IMR-90 (cell line): ENCODE data around the gene RNF166. TPM values are rescaled to one million over a fixed set of nuclear protein-coding genes. Genes with fewer than 3 reads are reported as not detected.
A peak's percentile ranks its signal among the peaks of the same experiment; 100 is the strongest.

ENCODE experiments used
- ATAC-seq: fragments of 200-7000 bp; cut with Tn5 transposase; 2 replicates; pipeline ENCODE4 v1.9.1; 2020; ENCODE audit warnings: low read depth, mild to moderate bottlenecking, moderate library complexity
- BruUV-seq: library from RNA; stranded (reverse); fragments of 400-500 nt; replicated peaks from 2 replicates; lab custom pipeline; 2021; lab: Mats Ljungman, UMichigan
- CTCF ChIA-PET: fragments of 300-600 bp; formaldehyde crosslinking; extraction: SDS; loops from one replicate; lab custom pipeline; 2021; ENCODE audit warnings: antibody characterized with exemption; lab: Yijun Ruan, JAX
- POLR2A ChIA-PET: fragments of 300-600 bp; sonication (Branson Sonifier 250); formaldehyde crosslinking; loops from one replicate; lab custom pipeline; 2022; ENCODE audit warnings: antibody characterized with exemption; ENCODE audit not compliant: unreplicated experiment; lab: Charles Lee
- DNase-seq: peaks from one replicate; pipeline ENCODE4 v3.0.0; 2013
- H2AFZ ChIP-seq: replicated peaks from 2 replicates; pipeline ENCODE3; 2013; ENCODE audit warnings: low read length, mild to moderate bottlenecking; ENCODE audit not compliant: poor library complexity
- H2AK5ac ChIP-seq: 2 replicates; pipeline ENCODE4 v1.6.1; 2013; ENCODE audit warnings: low read depth, low read length, inconsistent platforms
- H2AK9ac ChIP-seq: replicated peaks from 2 replicates; pipeline ENCODE3; 2013; ENCODE audit warnings: mild to moderate bottlenecking, low read depth, low read length, moderate library complexity; ENCODE audit not compliant: poor library complexity
- H2BK120ac ChIP-seq: 2 replicates; pipeline ENCODE4 v1.6.1; 2013; ENCODE audit warnings: low read depth, low read length, inconsistent platforms
- H2BK15ac ChIP-seq: 3 replicates; pipeline ENCODE4 v1.6.1; 2013; ENCODE audit warnings: low read depth, low read length, inconsistent platforms
- H2BK20ac ChIP-seq: 2 replicates; pipeline ENCODE4 v1.6.1; 2013; ENCODE audit warnings: low read depth, mild to moderate bottlenecking, inconsistent platforms, low read length, moderate library complexity
- H2BK5ac ChIP-seq: 2 replicates; pipeline ENCODE4 v1.6.1; 2013; ENCODE audit warnings: mild to moderate bottlenecking, low read depth, low read length, inconsistent platforms; ENCODE audit not compliant: poor library complexity, severe bottlenecking
- H3K14ac ChIP-seq: replicated peaks from 2 replicates; pipeline ENCODE4 v1.6.1; 2013; ENCODE audit warnings: low read depth, low read length, inconsistent platforms
- H3K18ac ChIP-seq: 2 replicates; pipeline ENCODE4 v1.6.1; 2013; ENCODE audit warnings: low read depth, low read length, control low read depth
- H3K23ac ChIP-seq: 2 replicates; pipeline ENCODE4 v1.6.1; 2013; ENCODE audit warnings: low read depth, low read length, inconsistent platforms
- H3K27ac ChIP-seq: 2 replicates; pipeline ENCODE4 v1.5.1; 2013; ENCODE audit warnings: mild to moderate bottlenecking, control low read depth, low read length; ENCODE audit not compliant: insufficient read depth
- H3K27me3 ChIP-seq: 2 replicates; pipeline ENCODE4 v1.6.1; 2013; ENCODE audit warnings: low read length; ENCODE audit not compliant: control insufficient read depth, insufficient read depth
- H3K36me3 ChIP-seq: 2 replicates; pipeline ENCODE4 v1.6.1; 2013; ENCODE audit warnings: low read length, mixed read lengths; ENCODE audit not compliant: control insufficient read depth, insufficient read depth
- H3K4ac ChIP-seq: 2 replicates; pipeline ENCODE4 v1.6.1; 2013; ENCODE audit warnings: low read depth, low read length, inconsistent platforms
- H3K4me1 ChIP-seq: 2 replicates; pipeline ENCODE4 v1.6.1; 2013; ENCODE audit warnings: low read length, mixed read lengths; ENCODE audit not compliant: control insufficient read depth, insufficient read depth
- H3K4me2 ChIP-seq: 2 replicates; pipeline ENCODE4 v1.6.1; 2013; ENCODE audit warnings: low read depth, mild to moderate bottlenecking, control low read depth, low read length, moderate library complexity
- H3K4me3 ChIP-seq: 2 replicates; pipeline ENCODE4 v1.5.1; 2013; ENCODE audit warnings: low read depth, mild to moderate bottlenecking, control low read depth, low read length, moderate library complexity; ENCODE audit not compliant: insufficient read depth
- H3K56ac ChIP-seq: 2 replicates; pipeline ENCODE4 v1.6.1; 2013; ENCODE audit warnings: low read length, inconsistent platforms; ENCODE audit not compliant: insufficient read depth; ENCODE audit errors: extremely low read depth
- H3K79me1 ChIP-seq, 2 experiments: 2 replicates each; pipeline ENCODE4 v1.6.1; 2013; ENCODE audit warnings: low read length in 2 of 2, inconsistent platforms in 1 of 2, low read depth in 1 of 2
- H3K9ac ChIP-seq: 2 replicates; pipeline ENCODE4 v1.6.1; 2013; ENCODE audit warnings: low read depth, low read length, control low read depth
- H3K9me1 ChIP-seq: 2 replicates; pipeline ENCODE4 v1.6.1; 2013; ENCODE audit warnings: low read length, inconsistent platforms; ENCODE audit not compliant: insufficient read depth
- H3K9me3 ChIP-seq: 2 replicates; pipeline ENCODE4 v1.6.1; 2013; ENCODE audit warnings: low read length; ENCODE audit not compliant: control insufficient read depth, insufficient read depth
- H4K20me1 ChIP-seq: 2 replicates; pipeline ENCODE4 v1.6.1; 2013; ENCODE audit warnings: low read length, inconsistent platforms; ENCODE audit not compliant: insufficient read depth
- H4K5ac ChIP-seq: 2 replicates; pipeline ENCODE4 v1.6.1; 2013; ENCODE audit warnings: mild to moderate bottlenecking, low read depth, low read length, control low read depth
- H4K8ac ChIP-seq, 2 experiments: 2 replicates each; pipeline ENCODE4 v1.6.1; 2013; ENCODE audit warnings: low read depth in 2 of 2, low read length in 2 of 2, control low read depth in 1 of 2, inconsistent platforms in 1 of 2
- H4K91ac ChIP-seq: 2 replicates; pipeline ENCODE4 v1.6.1; 2013; ENCODE audit warnings: low read depth, low read length, inconsistent platforms; ENCODE audit not compliant: insufficient read depth
- BHLHE40 ChIP-seq: fragments of 150-350 bp; IDR thresholded peaks from 2 replicates; pipeline ENCODE4 v1.6.1; 2016; ENCODE audit warnings: mild to moderate bottlenecking, low read depth, low read length
- CEBPB ChIP-seq: IDR thresholded peaks from 2 replicates; pipeline ENCODE4 v1.6.1; 2012; ENCODE audit warnings: low read depth, low read length, improper control_type of control experiment
- CHD1 ChIP-seq: IDR thresholded peaks from 2 replicates; pipeline ENCODE4 v1.6.1; 2012; ENCODE audit warnings: low read depth, low read length, improper control_type of control experiment
- ELK1 ChIP-seq: fragments of 150-350 bp; IDR thresholded peaks from 2 replicates; pipeline ENCODE4 v1.6.1; 2016; ENCODE audit warnings: low read depth, mild to moderate bottlenecking, low read length, moderate library complexity, borderline replicate concordance
- FOS ChIP-seq: fragments of 150-350 bp; IDR thresholded peaks from 2 replicates; pipeline ENCODE4 v1.6.1; 2016; ENCODE audit warnings: low read depth, low read length
- MAFK ChIP-seq: IDR thresholded peaks from 2 replicates; pipeline ENCODE4 v1.6.1; 2012; ENCODE audit warnings: low read depth, low read length, improper control_type of control experiment
- MAZ ChIP-seq: IDR thresholded peaks from 2 replicates; pipeline ENCODE4 v1.6.1; 2012; ENCODE audit warnings: low read depth, mild to moderate bottlenecking, low read length, improper control_type of control experiment, moderate library complexity, borderline replicate concordance
- NFE2L2 ChIP-seq: fragments of 150-350 bp; IDR thresholded peaks from 2 replicates; pipeline ENCODE4 v1.6.1; 2016; ENCODE audit warnings: low read depth, mild to moderate bottlenecking, low read length
- POLR2A ChIP-seq: IDR thresholded peaks from 2 replicates; pipeline ENCODE4 v1.6.1; 2012; ENCODE audit warnings: mild to moderate bottlenecking, low read depth, low read length
- RAD21 ChIP-seq: IDR thresholded peaks from 2 replicates; pipeline ENCODE4 v1.6.1; 2012; ENCODE audit warnings: low read length, improper control_type of control experiment
- RCOR1 ChIP-seq: IDR thresholded peaks from 2 replicates; pipeline ENCODE4 v1.6.1; 2012; ENCODE audit warnings: mild to moderate bottlenecking, low read length, improper control_type of control experiment; ENCODE audit not compliant: insufficient replicate concordance
- RFX5 ChIP-seq: IDR thresholded peaks from 2 replicates; pipeline ENCODE4 v1.8.0; 2012; ENCODE audit warnings: low read depth, mild to moderate bottlenecking, low read length, moderate library complexity
- SMC3 ChIP-seq: fragments of 150-350 bp; IDR thresholded peaks from 2 replicates; pipeline ENCODE4 v1.6.1; 2016; ENCODE audit warnings: low read depth, mild to moderate bottlenecking, antibody characterized with exemption, low read length, moderate library complexity
- WGBS, 2 experiments: methylation state at CpG; one replicate each; pipeline versions ENCODE4 v1.1.5 to v1.1.7; 2013; ENCODE audit warnings: missing lambda C conversion rate in 2 of 2; ENCODE audit not compliant: insufficient read length in 1 of 2; ENCODE audit errors: extremely low coverage in 2 of 2; 5-methylcytosine and 5-hydroxymethylcytosine counted together
- dilution Hi-C: fragments of 300-500 bp; cut with HindIII; formaldehyde crosslinking; loops from one replicate; pipeline ENCODE4 v1.14.3; 2018; ENCODE audit warnings: low sequenced_read_pairs; ENCODE audit not compliant: unreplicated experiment
- in situ Hi-C: fragments of 300-500 bp; cut with MboI; formaldehyde crosslinking; loops from 3 replicates; pipeline ENCODE4 v1.14.3; 2019; ENCODE audit warnings: low sequenced_read_pairs, inconsistent platforms, mixed read lengths
- intact Hi-C: fragments of 100-400 bp; cut with micrococcal nuclease; formaldehyde crosslinking; loops from 2 replicates; pipeline ENCODE4 v1.10.0; 2022
- polyA plus RNA-seq, 3 experiments: library from polyadenylated mRNA; depleted of rRNA; stranded (reverse); fragments of >200 nt; gene quantifications; 2 replicates each; pipeline ENCODE4 v1.2.3, GENCODE V29; 2012; ENCODE audit warnings: low replicate concordance in 1 of 3
- total RNA-seq: library from RNA; depleted of rRNA; stranded (reverse); fragments of >200 nt; gene quantifications from 2 replicates; pipeline ENCODE4 v1.2.3, GENCODE V29; 2012
- TF ChIP-seq, protein P1 (sequence below): conservative IDR thresholded peaks from 2 replicates; pipeline ENCODE4 v1.5.1; 2012; ENCODE audit warnings: mild to moderate bottlenecking, low read depth, low read length, improper control_type of control experiment

RNF166 gene
- total and polyA plus RNA-seq, 2 of the 4 experiments (the other 2 are of a cell fraction), result 8.1 to 17.4 TPM

DNA sequence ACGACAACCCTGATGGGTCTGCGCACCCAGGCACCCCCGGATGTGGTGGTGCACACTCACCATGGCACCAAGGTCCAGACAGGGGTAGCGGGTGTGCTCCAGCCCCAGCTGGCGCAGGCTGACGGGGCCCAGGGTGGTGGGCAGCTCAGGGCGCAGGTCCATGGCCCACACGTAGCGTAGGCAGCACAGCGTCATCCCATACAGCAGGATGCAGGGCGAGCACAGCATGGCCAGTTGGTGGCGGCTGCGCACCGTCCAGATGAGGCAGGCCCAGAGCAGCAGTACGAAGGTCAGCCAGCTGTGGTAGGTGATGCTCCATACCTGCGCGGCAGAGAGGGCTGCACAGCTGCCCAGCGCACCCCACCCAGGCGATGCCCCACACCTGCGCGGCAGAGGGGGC is 29.9 kb upstream of the RNF166 start:
- no peak for TF ChIP-seq SMC3
- no peak for TF ChIP-seq MAZ
- no peak for TF ChIP-seq NFE2L2
- no peak for TF ChIP-seq FOS
- no peak for TF ChIP-seq ELK1
- TF ChIP-seq BHLHE40, result no peak
- TF ChIP-seq RFX5, result no peak
- TF ChIP-seq RAD21, result no peak
- TF ChIP-seq, protein P1, sequence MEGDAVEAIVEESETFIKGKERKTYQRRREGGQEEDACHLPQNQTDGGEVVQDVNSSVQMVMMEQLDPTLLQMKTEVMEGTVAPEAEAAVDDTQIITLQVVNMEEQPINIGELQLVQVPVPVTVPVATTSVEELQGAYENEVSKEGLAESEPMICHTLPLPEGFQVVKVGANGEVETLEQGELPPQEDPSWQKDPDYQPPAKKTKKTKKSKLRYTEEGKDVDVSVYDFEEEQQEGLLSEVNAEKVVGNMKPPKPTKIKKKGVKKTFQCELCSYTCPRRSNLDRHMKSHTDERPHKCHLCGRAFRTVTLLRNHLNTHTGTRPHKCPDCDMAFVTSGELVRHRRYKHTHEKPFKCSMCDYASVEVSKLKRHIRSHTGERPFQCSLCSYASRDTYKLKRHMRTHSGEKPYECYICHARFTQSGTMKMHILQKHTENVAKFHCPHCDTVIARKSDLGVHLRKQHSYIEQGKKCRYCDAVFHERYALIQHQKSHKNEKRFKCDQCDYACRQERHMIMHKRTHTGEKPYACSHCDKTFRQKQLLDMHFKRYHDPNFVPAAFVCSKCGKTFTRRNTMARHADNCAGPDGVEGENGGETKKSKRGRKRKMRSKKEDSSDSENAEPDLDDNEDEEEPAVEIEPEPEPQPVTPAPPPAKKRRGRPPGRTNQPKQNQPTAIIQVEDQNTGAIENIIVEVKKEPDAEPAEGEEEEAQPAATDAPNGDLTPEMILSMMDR, result no peak
- no peak for TF ChIP-seq RCOR1
- TF ChIP-seq CEBPB, result no peak
- TF ChIP-seq MAFK, result no peak
- no peak for TF ChIP-seq POLR2A
- no peak for TF ChIP-seq CHD1
- Histone ChIP-seq H3K27me3 (no peaks in the 10 kb centered on the region), H2BK5ac (no peak overlapping the region), H3K9ac (no peak overlapping the region), H3K4me2 (no peak overlapping the region), H3K36me3 (peaks cover 71% of the 10 kb centered on the region), H3K23ac (no peak overlapping the region), H3K4ac (no peak overlapping the region), H3K4me3 (no peak overlapping the region), H2BK120ac (no peak overlapping the region), H4K5ac (no peak overlapping the region), H2AK5ac (no peak overlapping the region), H3K4me1 (no peaks in the 10 kb centered on the region), H2BK20ac (no peak overlapping the region), H3K9me1 (no peaks in the 10 kb centered on the region; the same call in 1 of the 2 replicates), H3K9me3 (no peaks in the 10 kb centered on the region), H4K20me1 (peaks cover 54% of the 10 kb centered on the region), H2BK15ac (no peak overlapping the region), H4K91ac (no peak overlapping the region), H3K79me1 (peaks cover 3 to 54% of the 10 kb centered on the region in 2 experiments; a peak in 3 of 4 replicates), H3K14ac (no peak overlapping the region), H2AK9ac (peak overlapping the region; percentile 55), H3K56ac (no peak overlapping the region), H3K27ac (no peak overlapping the region), H3K18ac (no peak overlapping the region), H4K8ac (no peak overlapping the region), H2AFZ (peak overlapping the region; percentile 21)
- CTCF ChIA-PET, result interaction anchor here (1.2 kb wide), 1 partner anchor 51 kb away, joined by 5 read pairs; no protein-coding TSS in a partner anchor
- BruUV-seq, result no TSS peak
- intact Hi-C loops (no loop called here), in situ Hi-C loops (no loop called here), dilution Hi-C loops (no loop called here)
- DNase-seq (no peak), ATAC-seq (no peak)
- POLR2A ChIA-PET, result no interaction called here
- 98% methylated on average over 5 of the region's 21 CpGs; no CpG with 5 or more reads in 1 of the 2 experiments for WGBS, 2 experiments
